B cell (primary cell): ENCODE data around the gene MAU2. TPM values are rescaled to one million over a fixed set of nuclear protein-coding genes. Genes with fewer than 3 reads are reported as not detected.

Experiments
- ATAC-seq: fragments of 200-7000 bp; cut with Tn5 transposase; one replicate; pipeline ENCODE4 v1.10.0; 2021; ENCODE audit warnings: low read depth, mild to moderate bottlenecking, moderate number of reproducible peaks, moderate library complexity
- CTCF ChIA-PET: fragments of 350-600 bp; sonication (Branson Sonifier 250); formaldehyde crosslinking; loops from one replicate; lab custom pipeline; 2021; ENCODE audit warnings: antibody characterized with exemption, inconsistent platforms; lab: Charles Lee
- POLR2A ChIA-PET: fragments of 350-600 bp; sonication (Branson Sonifier 250); formaldehyde crosslinking; loops from one replicate; lab custom pipeline; 2021; ENCODE audit warnings: antibody characterized with exemption; lab: Charles Lee
- DNase-seq: peaks from one replicate; pipeline ENCODE4 v3.0.0; 2013
- H2AFZ ChIP-seq: 2 replicates; pipeline ENCODE4 v1.6.1; 2012; ENCODE audit warnings: mild to moderate bottlenecking, low read depth, low read length; ENCODE audit not compliant: insufficient read depth, poor library complexity, severe bottlenecking
- H3K27ac ChIP-seq, 2 donors: 1 replicate in 1 of 2; 2 replicates in 1 of 2; pipeline ENCODE4 v1.5.1; 2012 to 2013; ENCODE audit warnings: low read length in 2 of 2, mild to moderate bottlenecking in 2 of 2, moderate library complexity in 1 of 2
- H3K27me3 ChIP-seq, 4 experiments: fragments of 200-600 bp in 1 of 4; sonication (generic) in 1 of 4; replicated peaks in 1 of 4; 1 replicate in 2 of 4; 2 replicates in 2 of 4; pipeline versions ENCODE4 v1.6.1 to v1.7.0; 2013 to 2016; ENCODE audit warnings: low read length in 3 of 4, mild to moderate bottlenecking in 2 of 4, mixed read lengths in 1 of 4, moderate library complexity in 1 of 4; ENCODE audit not compliant: insufficient read depth in 4 of 4, control insufficient read depth in 3 of 4; ENCODE audit errors: control extremely low read depth in 1 of 4
- H3K36me3 ChIP-seq, 2 experiments: replicated peaks in 1 of 2; 1 replicate in 1 of 2; 2 replicates in 1 of 2; pipeline versions ENCODE4 v1.6.1 to v1.7.1; 2013; ENCODE audit warnings: low read length in 1 of 2; ENCODE audit not compliant: insufficient read depth in 2 of 2, control insufficient read depth in 1 of 2; ENCODE audit errors: control extremely low read depth in 1 of 2, extremely low read depth in 1 of 2
- H3K4me1 ChIP-seq, 2 donors: fragments of 200-600 bp in 1 of 2; sonication (generic) in 1 of 2; 1 replicate in 1 of 2; 2 replicates in 1 of 2; pipeline versions ENCODE4 v1.5.1 to v1.6.1; 2013 to 2017; ENCODE audit warnings: low read length in 2 of 2; ENCODE audit not compliant: control insufficient read depth in 2 of 2, insufficient read depth in 2 of 2
- H3K4me2 ChIP-seq: replicated peaks from 2 replicates; pipeline ENCODE3; 2012; ENCODE audit warnings: mild to moderate bottlenecking, low read depth, low read length; ENCODE audit not compliant: poor library complexity, severe bottlenecking
- H3K4me3 ChIP-seq, 5 experiments: fragments of 200-600 bp in 1 of 5; sonication (generic) in 1 of 5; 1 replicate in 3 of 5; 2 replicates in 2 of 5; pipeline versions ENCODE4 v1.5.1 to v1.7.0; 2011 to 2016; ENCODE audit warnings: low read length in 4 of 5, mild to moderate bottlenecking in 4 of 5, low read depth in 2 of 5, control low read depth in 1 of 5, moderate library complexity in 1 of 5; ENCODE audit not compliant: insufficient read depth in 1 of 5; ENCODE audit errors: control extremely low read depth in 1 of 5, extremely low read depth in 1 of 5
- H3K79me2 ChIP-seq: fragments of 200-600 bp; sonication (generic); one replicate; pipeline ENCODE4 v1.6.0; 2016; ENCODE audit warnings: low read length; ENCODE audit not compliant: control insufficient read depth, insufficient read depth
- H3K9ac ChIP-seq: fragments of 200-600 bp; sonication (generic); 2 replicates; pipeline ENCODE4 v1.6.1; 2017; ENCODE audit warnings: mild to moderate bottlenecking, low read length, moderate library complexity
- H3K9me3 ChIP-seq, 3 donors: one replicate each; pipeline versions ENCODE4 v1.6.1 to v1.7.1; 2013; ENCODE audit warnings: low read length in 2 of 3; ENCODE audit not compliant: control insufficient read depth in 2 of 3, insufficient read depth in 1 of 3; ENCODE audit errors: control extremely low read depth in 1 of 3
- H4K20me1 ChIP-seq: 2 replicates; pipeline ENCODE4 v1.6.0; 2012; ENCODE audit warnings: mild to moderate bottlenecking, low read length; ENCODE audit not compliant: insufficient read depth, control insufficient read depth, poor library complexity, severe bottlenecking
- H3K27ac Mint-ChIP-seq: one replicate; pipeline ENCODE4 v1.8.0; 2021; ENCODE audit warnings: mixed read lengths
- H3K27me3 Mint-ChIP-seq: one replicate; pipeline ENCODE4 v1.8.0; 2021; ENCODE audit warnings: mixed read lengths
- H3K4me1 Mint-ChIP-seq: one replicate; pipeline ENCODE4 v1.8.0; 2021; ENCODE audit warnings: mixed read lengths
- H3K4me3 Mint-ChIP-seq: one replicate; pipeline ENCODE4 v1.8.0; 2021; ENCODE audit warnings: mixed read lengths
- H3K9me3 Mint-ChIP-seq: one replicate; pipeline ENCODE4 v1.8.0; 2022; ENCODE audit warnings: mixed read lengths; ENCODE audit not compliant: insufficient read depth
- EZH2 ChIP-seq: IDR thresholded peaks from 2 replicates; pipeline ENCODE4 v1.6.1; 2012; ENCODE audit warnings: borderline replicate concordance, low read depth, mild to moderate bottlenecking, moderate library complexity, low read length; ENCODE audit not compliant: insufficient read depth, poor library complexity, severe bottlenecking
- WGBS: methylation state at CpG from one replicate; pipeline ENCODE4 v1.1.5; 2013; ENCODE audit warnings: missing lambda C conversion rate; ENCODE audit not compliant: insufficient coverage; 5-methylcytosine and 5-hydroxymethylcytosine counted together
- intact Hi-C: fragments of 100-400 bp; cut with micrococcal nuclease; formaldehyde crosslinking; loops from one replicate; pipeline ENCODE4 v1.10.0; 2022
- polyA plus RNA-seq: library from polyadenylated mRNA; depleted of rRNA; stranded (reverse); fragments of >200 nt; gene quantifications from 2 replicates; pipeline ENCODE4 v1.2.3, GENCODE V29; 2012
- total RNA-seq, 2 donors: library from RNA; stranded (reverse); fragments of 120-200 nt in 1 of 2; gene quantifications; 1 replicate in 1 of 2; 2 replicates in 1 of 2; pipeline versions ENCODE4 v1.2.3 to v1.2.4, GENCODE V29; 2013 to 2022
- TF ChIP-seq, protein P1 (sequence below): fragments of 200-600 bp; IDR thresholded peaks from one replicate; pipeline ENCODE4 v1.8.0; 2022; ENCODE audit warnings: antibody characterized with exemption, mild to moderate bottlenecking

The MAU2 gene
- total and polyA plus RNA-seq, 2 donors (not counting 1 experiment from before 2014, with no cell fraction given), result 87.7 to 199 TPM

- intact Hi-C loops, result no loop called here
- ATAC-seq (no peak), DNase-seq (no peak)
- no peak overlapping the region for H3K27ac ChIP-seq
- no peak overlapping the region for H3K4me3 ChIP-seq
- no peak overlapping the region for H3K4me2 ChIP-seq
- Mint-ChIP-seq H3K27ac (no peak overlapping the region), H3K4me1 (no peaks in the 10 kb centered on the region), H3K27me3 (no peaks in the 10 kb centered on the region), H3K4me3 (no peak overlapping the region), H3K9me3 (no peaks in the 10 kb centered on the region)
- H3K27me3 ChIP-seq, result no peaks in the 10 kb centered on the region
- H3K36me3 ChIP-seq, result peaks cover 2 to 50% of the 10 kb centered on the region in 2 experiments
- no peaks in the 10 kb centered on the region for H3K79me2 ChIP-seq
- ChIA-PET POLR2A (no interaction called here), CTCF (no interaction called here)
- H2AFZ ChIP-seq, result no peak overlapping the region
- no peak overlapping the region for H3K9ac ChIP-seq
- no peaks in the 10 kb centered on the region for H3K4me1 ChIP-seq
- no peaks in the 10 kb centered on the region for H4K20me1 ChIP-seq
- WGBS, result 100% methylated on average over 1 of the region's 5 CpGs
- no peak for TF ChIP-seq EZH2
- TF ChIP-seq, protein P1, sequence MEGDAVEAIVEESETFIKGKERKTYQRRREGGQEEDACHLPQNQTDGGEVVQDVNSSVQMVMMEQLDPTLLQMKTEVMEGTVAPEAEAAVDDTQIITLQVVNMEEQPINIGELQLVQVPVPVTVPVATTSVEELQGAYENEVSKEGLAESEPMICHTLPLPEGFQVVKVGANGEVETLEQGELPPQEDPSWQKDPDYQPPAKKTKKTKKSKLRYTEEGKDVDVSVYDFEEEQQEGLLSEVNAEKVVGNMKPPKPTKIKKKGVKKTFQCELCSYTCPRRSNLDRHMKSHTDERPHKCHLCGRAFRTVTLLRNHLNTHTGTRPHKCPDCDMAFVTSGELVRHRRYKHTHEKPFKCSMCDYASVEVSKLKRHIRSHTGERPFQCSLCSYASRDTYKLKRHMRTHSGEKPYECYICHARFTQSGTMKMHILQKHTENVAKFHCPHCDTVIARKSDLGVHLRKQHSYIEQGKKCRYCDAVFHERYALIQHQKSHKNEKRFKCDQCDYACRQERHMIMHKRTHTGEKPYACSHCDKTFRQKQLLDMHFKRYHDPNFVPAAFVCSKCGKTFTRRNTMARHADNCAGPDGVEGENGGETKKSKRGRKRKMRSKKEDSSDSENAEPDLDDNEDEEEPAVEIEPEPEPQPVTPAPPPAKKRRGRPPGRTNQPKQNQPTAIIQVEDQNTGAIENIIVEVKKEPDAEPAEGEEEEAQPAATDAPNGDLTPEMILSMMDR, result no peak
- H3K9me3 ChIP-seq, result peaks cover 0 to 3% (median 3%) of the 10 kb centered on the region in 3 donors
Measured at GRCh38 chr19:19292607-19293006, 28.0 kb upstream of the MAU2 start.

- 100% methylated on average over 2 of the region's 4 CpGs for WGBS
Measured at GRCh38 chr19:19294914-19295313, 25.7 kb upstream of the MAU2 start.

More at GRCh38 chr19:19294914-19295313, 25.7 kb upstream of the MAU2 start:
- H2AFZ ChIP-seq, result no peak overlapping the region
- H3K4me2 ChIP-seq, result no peak overlapping the region
- ChIA-PET CTCF (no interaction called here), POLR2A (no interaction called here)
- no peaks in the 10 kb centered on the region for H4K20me1 ChIP-seq
- peaks cover 0 to 3% (median 3%) of the 10 kb centered on the region in 3 donors for H3K9me3 ChIP-seq
- H3K4me3 Mint-ChIP-seq, result no peak overlapping the region
- H3K27me3 Mint-ChIP-seq, result no peaks in the 10 kb centered on the region
- no peaks in the 10 kb centered on the region for H3K27me3 ChIP-seq
- intact Hi-C loops, result no loop called here
- no peak overlapping the region for H3K4me3 ChIP-seq
- H3K4me1 ChIP-seq, result no peaks in the 10 kb centered on the region
- no peak overlapping the region for H3K27ac Mint-ChIP-seq
- H3K4me1 Mint-ChIP-seq, result no peaks in the 10 kb centered on the region
- no peaks in the 10 kb centered on the region for H3K9me3 Mint-ChIP-seq
- peaks cover 2 to 43% of the 10 kb centered on the region in 2 experiments for H3K36me3 ChIP-seq
- H3K9ac ChIP-seq, result no peak overlapping the region
- ATAC-seq (no peak), DNase-seq (no peak)
- no peak overlapping the region for H3K27ac ChIP-seq
- H3K79me2 ChIP-seq, result no peaks in the 10 kb centered on the region
- TF ChIP-seq, protein P1, result no peak
- no peak for TF ChIP-seq EZH2
